ENCODE measurements around the gene ITPKC.

Gene ITPKC

DNA sequence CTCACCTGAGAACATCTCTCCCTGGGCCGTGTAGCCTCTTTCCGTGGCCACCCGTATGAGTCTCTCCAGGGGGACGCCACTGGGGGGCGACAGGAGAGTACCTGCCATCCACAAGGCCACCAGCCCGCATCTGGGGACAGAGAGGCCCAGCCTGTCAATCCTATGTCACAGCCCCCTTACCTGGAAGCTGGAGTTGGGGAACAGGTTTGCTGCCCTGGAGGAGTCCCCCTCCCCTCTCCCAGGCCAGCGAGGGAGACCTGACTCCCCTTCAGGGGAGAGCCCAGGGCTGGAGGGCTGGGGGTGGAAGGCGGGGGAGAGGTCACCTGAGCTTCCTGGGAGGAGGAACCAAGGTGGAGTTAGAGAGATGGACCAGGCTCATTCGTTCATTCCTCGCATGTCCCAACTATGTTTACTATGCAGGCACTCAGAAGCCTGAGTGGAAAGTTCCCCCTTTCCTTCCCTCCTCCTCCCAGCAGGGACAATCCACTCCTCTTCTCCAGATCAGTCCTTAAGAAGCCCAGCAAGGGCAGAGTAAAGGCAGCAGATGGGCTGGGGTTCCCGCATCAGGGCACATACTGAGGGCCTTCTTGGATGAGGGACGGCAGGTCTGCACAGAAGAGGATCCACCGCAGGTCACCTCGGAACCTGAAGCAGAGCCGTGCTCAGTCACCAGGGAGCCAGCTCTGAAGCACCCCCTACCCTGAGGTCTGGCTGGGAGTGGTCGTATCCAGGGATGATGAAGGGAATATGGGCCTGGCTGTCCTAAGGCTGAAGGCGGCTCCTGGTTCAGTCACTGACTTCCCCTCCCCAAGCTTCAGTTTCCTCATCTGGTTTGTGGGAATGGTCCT lies 27.9 kb downstream of the ITPKC start:
- TF ChIP-seq, protein P1, sequence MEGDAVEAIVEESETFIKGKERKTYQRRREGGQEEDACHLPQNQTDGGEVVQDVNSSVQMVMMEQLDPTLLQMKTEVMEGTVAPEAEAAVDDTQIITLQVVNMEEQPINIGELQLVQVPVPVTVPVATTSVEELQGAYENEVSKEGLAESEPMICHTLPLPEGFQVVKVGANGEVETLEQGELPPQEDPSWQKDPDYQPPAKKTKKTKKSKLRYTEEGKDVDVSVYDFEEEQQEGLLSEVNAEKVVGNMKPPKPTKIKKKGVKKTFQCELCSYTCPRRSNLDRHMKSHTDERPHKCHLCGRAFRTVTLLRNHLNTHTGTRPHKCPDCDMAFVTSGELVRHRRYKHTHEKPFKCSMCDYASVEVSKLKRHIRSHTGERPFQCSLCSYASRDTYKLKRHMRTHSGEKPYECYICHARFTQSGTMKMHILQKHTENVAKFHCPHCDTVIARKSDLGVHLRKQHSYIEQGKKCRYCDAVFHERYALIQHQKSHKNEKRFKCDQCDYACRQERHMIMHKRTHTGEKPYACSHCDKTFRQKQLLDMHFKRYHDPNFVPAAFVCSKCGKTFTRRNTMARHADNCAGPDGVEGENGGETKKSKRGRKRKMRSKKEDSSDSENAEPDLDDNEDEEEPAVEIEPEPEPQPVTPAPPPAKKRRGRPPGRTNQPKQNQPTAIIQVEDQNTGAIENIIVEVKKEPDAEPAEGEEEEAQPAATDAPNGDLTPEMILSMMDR (conservative IDR thresholded peaks at IDR 0.05): no peak
- H3K27ac ChIP-seq: no peak overlapping the region

DNA sequence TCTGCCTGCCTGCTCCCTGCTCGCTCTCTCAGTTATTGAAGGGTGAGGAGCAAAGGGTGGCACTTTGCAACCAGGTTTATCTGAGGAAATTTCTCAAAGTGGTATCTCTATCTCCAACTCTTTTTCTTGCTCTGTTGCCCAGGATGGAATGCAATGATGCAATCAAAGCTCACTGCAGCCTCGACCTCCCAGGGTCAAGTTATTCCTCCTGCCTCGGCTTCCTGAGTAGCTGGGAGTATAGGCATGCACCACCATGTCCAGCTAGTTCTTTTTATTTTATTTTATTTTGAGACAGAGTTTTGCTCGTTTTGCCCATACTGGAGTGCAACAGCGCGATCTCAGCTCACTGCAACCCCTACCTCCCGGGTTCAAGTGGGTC lies 28.5 kb downstream of the ITPKC start:
- TF ChIP-seq, protein P1 (conservative IDR thresholded peaks at IDR 0.05): no peak

DNA sequence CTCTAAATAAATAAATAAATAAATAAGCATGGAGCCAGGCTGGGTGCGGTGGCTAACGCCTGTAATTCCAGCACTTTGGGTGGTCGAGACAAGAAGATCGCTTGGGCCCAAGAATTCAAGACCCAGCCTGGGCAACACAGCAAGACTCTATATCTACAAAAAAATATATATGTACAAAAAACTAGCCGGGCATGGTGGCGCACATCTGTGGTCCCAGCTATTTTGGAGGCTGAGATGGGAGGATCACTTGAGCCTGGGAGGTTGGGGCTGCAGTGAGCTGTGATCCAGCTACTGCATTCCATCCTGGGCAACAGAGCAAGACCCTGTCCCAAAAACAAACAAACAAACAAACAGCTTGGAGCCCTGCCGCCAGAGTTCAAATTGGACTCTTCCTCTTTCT lies 30.6 kb downstream of the ITPKC start:
- TF ChIP-seq, protein P1 (conservative IDR thresholded peaks at IDR 0.05): no peak
- no peak overlapping the region for H3K27ac ChIP-seq

More for the DNA sequence above, 28.5 kb downstream of the ITPKC start:
- no peak overlapping the region for H3K27ac ChIP-seq

DNA sequence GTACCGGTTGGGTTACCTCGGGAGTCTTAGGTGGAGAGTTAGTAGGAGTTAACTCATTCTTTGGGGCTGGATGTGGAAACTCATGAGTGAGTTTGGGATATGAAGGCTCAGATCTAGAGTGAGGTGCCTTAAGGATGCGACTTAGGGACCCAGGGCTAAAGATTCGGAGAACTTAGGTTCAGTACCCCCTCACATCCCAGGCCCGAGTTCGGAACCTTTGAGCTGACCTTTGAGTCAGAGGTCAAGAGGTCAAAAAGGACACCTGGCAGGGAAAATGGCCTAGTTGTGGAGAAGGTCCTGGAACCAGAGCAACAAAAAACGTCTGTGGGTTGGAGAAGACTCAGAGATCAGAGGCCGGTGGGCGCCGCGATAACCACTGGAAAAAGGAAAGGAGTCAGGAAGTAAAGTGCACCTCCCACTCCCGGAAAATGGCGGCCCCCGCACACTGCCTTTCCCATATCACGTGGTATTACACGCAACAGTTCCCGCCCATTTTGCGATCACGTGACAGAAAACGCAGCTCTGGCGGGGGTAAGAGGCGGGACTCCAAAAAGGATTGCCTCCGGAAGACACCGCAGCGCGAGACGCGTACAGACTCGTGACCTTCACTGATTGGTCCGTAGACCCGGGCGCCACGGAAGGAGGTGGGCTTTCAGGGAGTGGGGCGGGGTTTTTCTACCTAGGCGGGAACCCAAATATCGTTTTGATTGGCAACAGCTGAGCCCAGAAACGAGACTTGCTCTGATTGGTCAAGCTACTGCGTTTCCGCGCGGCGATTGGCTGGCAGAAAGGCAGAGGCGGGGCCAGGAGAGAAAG lies 33.4 kb downstream of the ITPKC start, which contains the start of gene ACTMAP:
TSS of gene ACTMAP (minus strand) at position 420 of the 816 bp plus-strand sequence. CDS start 674 bp downstream, outside the sequence.
- H3K27ac ChIP-seq: peak within 1 kb of the TSS; percentile 92
- TF ChIP-seq, protein P1 (conservative IDR thresholded peaks at IDR 0.05): no peak

DNA sequence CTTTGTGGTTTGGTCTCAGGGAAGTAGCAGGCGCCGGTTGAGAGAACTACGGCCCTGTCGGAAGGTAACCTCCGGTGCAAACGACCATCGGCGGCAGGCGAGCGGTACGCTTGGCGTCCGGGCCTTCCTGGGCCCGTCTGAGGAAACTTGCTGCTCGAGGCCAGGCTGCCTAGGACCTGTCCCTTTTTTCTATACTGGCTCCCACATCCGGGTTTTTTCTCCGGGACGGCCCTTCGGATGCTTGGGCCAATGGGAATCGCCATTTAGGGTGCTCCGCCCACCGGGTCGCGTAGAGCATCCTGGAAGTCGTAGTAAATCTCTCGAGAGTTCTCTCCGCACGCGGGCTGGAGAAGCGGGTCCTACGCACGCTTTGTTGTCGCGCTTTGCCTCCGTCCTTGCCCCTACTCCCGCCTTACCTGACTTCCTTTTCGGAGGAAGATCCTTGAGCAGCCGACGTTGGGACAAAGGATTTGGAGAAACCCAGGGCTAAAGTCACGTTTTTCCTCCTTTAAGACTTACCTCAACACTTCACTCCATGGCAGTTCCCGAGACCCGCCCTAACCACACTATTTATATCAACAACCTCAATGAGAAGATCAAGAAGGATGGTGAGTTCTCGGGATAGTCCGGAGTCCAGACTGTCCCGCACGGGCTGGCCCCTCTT lies 34.1 kb downstream of the ITPKC start, which contains the start of gene SNRPA:
TSS of gene SNRPA (plus strand) at position 330 of the 664 bp plus-strand sequence. CDS start at position 536, 206 bp downstream.
- TF ChIP-seq, protein P1 (conservative IDR thresholded peaks at IDR 0.05): no peak
- peak within 1 kb of the TSS; percentile 92 for H3K27ac ChIP-seq

DNA sequence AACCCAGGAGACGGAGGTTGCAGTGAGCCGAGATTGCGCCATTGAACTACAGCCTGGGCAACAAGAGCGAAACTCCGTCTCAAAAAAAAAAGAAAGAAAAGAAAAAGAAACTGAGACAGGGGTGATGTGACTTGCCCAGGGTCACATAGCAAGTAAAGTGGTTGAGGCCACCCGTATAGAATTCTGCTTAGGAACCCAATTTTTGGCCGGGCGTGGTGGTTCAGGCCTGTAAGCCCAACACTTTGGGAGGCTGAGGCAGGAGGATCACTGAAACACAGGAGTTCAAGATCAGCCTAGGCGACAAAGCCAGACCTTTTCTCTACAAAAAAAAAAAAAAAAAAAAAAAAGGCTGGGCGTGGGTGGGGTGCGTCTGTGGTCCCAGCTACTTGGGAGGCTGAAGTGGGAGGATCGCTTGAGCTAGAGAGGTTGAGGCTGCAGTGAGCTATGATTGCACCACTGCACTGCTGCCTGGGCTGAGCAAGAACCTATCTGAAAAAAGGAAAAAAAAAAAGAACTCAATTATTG lies 35.4 kb downstream of the ITPKC start:
- peak overlapping the region; percentile 92 for H3K27ac ChIP-seq

More for the DNA sequence above, 35.4 kb downstream of the ITPKC start:
- TF ChIP-seq, protein P1 (conservative IDR thresholded peaks at IDR 0.05): no peak

All from VCaP (cell line).